ENCODE results near the gene LRP8.

The LRP8 gene

DNA sequence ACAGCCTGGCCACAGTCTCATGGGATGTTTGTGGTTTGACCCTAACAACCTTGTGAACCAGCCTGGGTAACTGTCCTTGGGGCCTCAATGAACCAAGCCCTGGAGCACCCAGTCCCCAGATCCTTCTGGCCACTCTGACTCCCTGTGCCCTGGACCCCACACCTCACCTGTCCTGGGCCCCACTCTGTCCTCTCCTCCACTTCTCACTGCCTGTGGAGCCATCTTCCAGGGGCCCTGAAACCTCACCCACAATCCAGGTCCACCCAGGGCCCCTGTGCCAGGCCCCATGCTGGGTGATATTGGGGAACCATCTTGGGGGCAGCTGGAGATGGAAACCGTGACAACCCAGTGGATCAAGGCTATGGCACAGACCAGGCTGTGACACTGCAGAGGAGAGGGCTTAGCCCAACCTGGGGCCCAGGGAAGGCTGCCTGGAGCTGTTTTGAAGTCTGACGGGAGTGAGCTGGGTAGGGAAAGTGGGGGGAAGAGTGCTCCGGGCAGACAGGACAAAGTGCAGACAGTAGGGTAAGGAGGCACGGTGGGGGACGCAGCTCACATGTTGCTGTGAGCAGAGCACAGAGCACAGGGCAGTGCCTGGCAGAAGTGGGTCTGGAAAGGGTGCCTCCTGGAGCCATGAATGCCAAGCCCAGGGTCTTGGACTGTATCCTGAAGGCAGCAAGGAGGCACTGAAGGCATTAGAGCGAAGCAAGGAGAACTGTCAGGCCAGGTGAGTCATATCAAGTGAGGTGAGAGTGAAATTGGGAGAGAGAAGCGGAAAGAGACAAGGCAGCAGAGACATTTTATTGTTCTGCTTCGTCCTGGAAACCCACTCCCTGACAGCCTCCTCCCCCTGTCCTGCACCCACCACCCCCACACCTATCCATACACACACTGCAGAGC lies 12.1 kb upstream of the LRP8 start:
- no peak for DNase-seq

DNA sequence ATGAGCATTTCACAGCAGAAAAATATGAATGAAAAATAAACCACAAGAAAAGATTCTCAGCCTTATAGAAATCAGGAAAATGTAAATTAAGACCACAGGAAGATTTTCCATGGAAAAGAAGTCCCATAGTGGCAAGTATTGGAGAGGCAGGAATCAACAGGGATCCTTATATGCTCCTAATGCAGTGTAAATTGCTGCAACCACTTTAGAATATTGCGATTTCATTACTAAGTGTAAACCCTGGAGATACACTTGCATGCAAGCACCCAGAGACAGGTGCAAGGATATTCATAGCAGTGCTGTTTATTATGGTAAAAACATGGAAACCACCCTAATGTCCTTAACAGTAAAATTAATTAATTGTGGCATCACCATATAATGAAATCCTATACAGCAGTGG lies 10.6 kb upstream of the LRP8 start:
- DNase-seq = no peak

DNA sequence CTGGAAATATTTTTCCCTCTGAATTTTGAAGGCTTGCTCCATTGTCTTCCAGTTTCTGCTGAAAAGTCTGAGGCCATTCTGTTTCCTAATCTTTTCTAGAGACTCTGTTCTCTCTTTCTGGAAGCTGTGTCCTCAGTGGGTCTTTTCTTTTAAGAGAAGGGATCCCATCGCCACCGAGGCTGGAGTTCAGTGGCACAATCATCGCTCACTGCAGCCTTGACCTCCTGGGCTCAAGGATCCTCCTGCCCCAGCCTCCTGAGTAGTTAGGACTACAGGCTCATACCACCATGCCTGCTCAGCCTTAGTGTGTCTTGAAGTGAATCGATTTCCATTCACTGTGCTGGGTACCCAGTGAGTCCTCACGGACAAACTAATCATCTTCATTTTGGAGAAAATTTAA lies 9.6 kb upstream of the LRP8 start:
- no peak for DNase-seq

DNA sequence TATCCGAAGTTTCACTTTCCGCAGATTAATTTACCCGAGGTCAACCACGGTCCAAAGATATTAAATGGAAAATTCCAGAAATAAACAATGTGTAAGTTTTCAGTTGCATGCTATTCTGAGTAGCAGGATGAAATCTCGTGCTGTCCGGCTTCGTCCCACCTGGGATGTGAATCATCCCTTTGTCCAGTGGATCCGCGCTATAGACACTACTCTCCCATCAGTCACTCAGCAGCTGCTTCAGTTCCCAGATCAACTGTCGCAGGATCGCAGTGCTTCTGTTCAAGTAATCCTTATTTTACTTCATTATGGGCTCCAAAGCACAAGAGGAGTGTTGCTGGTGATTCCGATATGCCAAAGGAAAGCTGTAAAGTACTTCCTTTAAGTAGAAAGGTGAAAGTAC lies 8.3 kb upstream of the LRP8 start:
- DNase-seq = no peak

DNA sequence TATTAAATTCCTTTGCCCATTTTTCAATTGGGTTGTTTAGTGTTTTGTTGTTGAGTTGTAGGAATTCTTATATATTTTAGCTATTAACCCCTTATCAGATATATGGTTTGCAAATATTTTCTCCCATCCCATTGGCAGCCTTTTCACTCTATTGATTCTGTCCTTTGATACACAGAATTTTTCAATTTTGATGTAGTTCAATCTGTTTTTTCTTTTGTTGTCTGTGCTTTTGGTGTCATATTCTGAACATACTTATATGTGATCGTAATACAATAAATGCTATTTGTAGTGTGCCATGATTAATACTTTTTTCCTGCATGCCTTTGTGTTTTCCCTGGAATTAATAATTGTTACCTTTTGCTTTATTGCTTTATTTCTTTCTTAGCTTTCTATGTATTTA lies 7.8 kb upstream of the LRP8 start:
- DNase-seq = no peak

- peak in 1 of 2 donors; percentile 15 for DNase-seq
Observed at GRCh38 chr1:53334781-53335180, 6.9 kb upstream of the LRP8 start.

GRCh38 chr1:53334312-53334711 lies 6.4 kb upstream of the LRP8 start:
- DNase-seq = no peak

- no peak for DNase-seq
Observed at GRCh38 chr1:53332833-53333232, 5.0 kb upstream of the LRP8 start.

- no peak for DNase-seq
Observed at GRCh38 chr1:53332186-53332564, 4.3 kb upstream of the LRP8 start.

DNA sequence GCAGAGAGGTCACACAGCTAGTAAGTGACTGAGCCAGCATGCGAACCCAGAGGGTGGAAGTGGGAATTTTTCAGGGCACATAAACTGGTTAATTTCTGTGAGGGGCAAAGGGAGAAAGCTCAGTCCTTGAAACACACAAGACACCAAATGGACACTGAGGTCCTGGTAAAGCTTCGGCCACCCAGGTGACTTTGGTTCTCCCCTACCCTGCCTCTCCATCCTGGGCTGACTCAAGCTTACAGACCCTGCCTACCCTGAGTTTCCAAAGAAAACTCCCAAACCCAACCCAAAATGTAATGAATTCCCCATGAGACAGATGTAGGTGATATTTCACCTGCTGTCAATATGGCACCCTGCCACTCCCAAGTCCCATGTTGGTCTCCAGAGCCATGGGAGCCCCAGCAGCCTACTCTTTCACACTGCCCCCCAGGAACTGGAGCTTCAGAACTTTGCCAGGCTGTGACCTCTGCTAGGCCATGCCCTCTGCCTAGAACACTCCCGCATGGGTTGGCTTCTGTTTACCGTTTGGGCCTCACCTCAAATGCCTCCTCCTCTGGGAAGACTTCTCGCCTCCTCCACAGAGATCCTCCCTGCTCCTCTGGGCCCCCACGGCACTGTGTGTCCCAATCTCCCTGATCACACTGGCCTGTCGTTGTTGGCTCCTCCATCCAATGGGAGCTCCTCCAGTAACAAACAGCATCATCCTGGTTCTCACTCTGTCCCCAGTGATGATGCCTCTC lies 3.7 kb upstream of the LRP8 start:
- DNase-seq = no peak

DNA sequence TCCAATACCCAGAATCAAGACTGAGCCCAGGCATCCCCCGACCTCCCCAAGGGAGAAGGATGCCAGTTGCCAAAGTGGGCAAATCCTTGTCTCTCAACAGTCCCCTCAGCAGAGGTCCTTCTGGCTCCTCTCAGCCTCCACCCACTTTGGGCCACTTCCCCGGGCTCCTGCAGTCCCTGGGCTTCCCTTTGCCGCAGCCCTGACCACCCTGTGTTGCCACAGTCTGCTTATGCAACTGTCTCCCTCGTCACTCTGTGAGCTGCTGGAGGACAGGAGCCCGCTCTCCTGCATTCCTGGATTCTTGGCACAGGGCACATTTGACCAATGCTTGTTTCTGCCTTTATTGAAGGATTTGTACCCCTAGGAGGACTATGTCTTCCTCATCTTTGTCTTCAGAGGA lies 2.9 kb upstream of the LRP8 start:
- peak in 1 of 2 donors; percentile 24 for DNase-seq

DNA sequence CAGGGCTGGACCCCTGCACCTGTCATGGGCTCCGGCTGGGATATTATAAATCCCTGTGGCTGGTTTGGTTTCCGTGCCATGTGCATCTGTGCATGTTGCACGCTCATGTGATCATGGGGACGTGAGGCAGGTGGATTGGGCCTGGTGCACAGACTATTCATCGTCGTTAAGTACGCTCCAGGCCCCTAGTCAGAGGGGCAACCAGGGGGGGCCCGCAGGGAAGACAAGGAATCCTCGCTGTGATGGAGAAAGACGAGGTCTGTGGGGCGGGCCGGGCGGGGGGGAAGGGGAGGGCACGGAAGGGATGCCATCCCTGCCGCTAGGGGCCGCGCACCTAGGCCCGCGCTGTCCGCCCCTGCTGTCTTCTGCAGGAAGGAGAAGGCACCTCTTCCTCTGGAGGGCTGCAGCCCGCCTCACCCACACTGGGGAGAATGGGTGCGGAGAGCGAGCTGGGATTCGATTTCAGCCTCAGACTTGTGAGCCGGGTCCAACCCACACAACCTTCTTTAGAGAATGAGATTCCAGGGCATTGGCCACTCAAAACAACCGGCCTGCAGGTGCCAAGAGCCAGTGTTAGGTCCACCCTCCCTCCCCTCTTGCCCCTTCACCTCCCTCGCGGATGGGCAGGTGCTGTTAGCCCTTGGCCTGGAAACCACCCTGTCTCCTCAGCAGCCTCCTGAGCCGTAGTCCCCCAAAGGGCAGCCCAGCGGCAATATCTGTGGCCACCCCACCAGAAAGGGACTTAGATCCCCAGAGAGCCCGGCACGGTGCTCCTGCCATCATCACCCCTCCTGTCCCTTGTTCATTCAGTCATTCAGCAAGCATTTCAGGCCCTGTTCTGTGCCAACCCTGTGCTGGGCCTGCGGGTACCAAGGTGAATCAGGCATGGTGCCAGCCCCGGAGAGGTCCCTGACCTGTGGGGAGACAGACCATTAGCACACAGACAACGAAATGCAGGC lies 950 bp upstream of the LRP8 start:
- peak in 1 of 2 donors; percentile 18 for DNase-seq

DNA sequence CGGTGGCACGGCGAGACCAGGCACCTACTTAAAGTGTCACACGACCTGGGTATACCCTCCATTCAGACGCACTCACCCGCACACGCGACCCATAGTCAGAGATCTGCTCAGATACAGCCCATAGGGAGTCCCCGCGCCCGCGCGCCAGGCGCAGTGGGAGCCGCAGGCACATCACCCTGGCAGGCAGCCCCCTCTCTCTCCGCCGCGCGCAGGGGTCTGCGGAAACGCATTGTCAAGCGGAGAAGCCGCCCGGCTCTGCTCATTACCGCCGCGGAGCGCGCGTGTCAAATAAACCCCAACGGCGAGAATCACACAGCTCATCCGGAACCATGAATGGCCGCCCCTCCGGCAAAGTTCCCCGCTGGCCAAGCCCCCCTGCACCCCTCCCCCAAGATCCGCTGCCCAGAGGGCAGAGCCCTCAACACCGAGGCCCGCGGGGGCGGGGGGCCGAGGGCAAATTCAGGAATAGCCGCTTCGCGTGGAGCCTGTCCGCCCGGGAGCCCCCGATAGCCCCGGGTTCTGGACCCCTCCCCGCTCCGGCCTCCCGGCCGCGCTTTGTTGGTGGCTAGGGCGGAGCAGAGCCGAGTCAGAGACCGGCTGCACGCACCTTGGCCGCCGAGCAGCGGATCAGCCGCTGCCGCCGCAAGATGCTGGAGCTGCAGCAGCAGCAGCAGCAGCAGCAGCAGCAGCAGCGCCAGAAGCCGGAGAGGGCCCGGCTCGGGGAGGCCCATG lies 522 bp downstream of the LRP8 start:
- DNase-seq = peak; percentile 18 to 52

DNA sequence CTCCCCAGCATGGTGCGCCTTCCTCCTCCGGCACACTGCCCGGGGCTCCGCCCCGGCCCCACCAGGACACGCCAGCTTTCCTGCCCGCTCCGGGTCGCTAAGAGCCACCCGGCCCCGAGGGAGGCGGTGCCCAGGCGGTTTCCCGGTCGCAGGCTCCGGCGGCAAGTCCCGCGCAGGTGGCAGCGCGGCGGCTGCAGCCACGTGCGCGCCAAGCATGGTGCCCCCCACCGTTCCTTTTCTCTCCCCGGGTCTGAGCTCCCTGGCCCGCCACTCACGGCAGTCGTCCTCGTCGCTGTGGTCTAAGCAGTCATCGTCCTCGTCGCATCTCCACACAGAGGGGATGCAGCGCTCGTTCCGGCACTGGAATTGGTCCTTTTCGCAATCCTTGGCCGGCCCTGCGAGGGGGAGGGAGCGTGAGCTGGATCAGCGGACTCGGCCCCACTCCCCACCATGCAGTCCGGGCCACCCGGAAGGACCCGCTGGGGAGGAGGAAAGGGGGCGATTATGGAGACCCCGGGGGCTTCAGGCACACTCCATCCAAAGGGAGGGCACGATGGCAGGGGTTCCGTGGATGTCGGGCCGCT lies 1.2 kb downstream of the LRP8 start:
- no peak for DNase-seq

DNA sequence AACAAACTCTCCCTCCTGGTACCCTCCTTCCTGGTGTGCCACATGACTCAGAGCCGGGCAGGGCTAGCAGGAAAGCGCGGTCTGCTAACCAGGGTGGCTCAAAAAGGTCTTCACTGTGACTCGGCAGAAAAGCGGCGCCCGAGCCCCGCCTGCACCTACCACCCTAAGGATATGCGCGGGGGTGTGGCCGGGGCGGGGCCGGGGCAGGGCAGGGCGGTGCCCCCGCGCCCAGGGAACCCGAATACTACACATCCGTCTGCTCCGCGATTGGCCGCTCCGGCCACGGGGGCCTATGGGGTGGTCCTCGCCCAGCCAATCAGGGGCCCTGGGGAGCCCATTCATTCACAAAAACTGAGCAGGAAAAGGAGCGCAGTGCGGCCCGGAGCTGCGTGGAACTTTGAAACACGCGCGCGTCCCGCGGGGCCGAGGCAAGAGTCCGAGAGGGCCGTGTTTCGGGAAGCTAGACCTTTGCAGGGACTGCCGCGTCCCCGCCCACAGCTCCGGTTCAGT lies 1.7 kb downstream of the LRP8 start:
- DNase-seq = peak; percentile 92 to 94

GRCh38 chr1:53325326-53326087 lies 2.4 kb downstream of the LRP8 start:
- DNase-seq = no peak

DNA sequence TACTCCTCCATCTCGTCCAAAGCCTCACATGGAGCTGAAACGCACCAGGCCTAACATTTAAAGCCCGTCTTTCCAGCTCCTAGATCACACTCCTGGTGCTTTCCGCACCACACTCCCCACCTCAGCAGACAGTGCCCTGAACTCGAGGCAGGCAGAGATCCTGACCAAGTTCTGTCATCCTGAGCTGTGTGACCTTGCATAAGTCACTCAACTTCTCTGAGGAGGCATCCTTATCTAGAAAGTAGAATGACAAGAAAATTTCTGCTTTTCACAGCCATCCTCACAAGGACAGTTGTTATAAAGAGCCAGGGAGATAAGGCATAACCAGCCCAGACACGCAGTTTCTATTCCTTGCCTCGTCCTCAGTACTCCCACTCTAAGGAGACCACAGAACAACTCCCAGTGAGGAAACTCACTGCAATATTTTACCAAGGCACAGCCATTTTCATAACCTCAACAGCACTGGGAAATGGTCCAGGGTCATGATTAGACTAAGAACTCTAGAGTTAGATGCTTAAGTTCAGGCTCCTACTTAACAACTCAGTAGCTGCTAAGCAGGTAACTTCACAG lies 3.1 kb downstream of the LRP8 start:
- no peak for DNase-seq

DNA sequence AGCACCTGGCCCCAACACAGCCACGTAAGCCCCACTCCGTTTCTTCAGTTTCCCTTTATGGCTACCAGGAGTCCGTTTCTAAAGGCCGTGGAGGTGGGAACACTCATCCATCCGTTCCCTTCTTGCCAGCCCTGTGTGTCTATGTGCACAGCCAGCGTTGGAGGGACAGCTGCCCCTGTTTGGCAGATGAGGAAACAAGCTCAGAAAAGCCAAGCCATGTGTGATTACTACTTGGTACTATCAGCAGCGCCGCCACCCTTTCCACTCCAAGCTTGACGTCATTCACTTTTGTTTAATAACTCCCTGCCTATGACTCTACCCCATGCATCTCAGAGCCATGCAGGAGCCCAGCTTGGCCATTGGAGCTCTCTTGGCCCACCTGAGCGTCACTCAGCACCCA lies 3.5 kb downstream of the LRP8 start:
- DNase-seq = no peak

- DNase-seq = no peak
Observed at GRCh38 chr1:53323316-53323715, 4.6 kb downstream of the LRP8 start.

GRCh38 chr1:53321776-53322602 lies 5.9 kb downstream of the LRP8 start:
- DNase-seq = no peak
